Measurements from ENCODE around the gene LRMDA. TPM values are rescaled to one million over a fixed set of nuclear protein-coding genes. Genes with fewer than 3 reads are reported as not detected.

LRMDA gene
- polyA plus RNA-seq, 1 donor (not counting 4 experiments of a cell fraction or from before 2014, with no cell fraction given) = not detected

DNA sequence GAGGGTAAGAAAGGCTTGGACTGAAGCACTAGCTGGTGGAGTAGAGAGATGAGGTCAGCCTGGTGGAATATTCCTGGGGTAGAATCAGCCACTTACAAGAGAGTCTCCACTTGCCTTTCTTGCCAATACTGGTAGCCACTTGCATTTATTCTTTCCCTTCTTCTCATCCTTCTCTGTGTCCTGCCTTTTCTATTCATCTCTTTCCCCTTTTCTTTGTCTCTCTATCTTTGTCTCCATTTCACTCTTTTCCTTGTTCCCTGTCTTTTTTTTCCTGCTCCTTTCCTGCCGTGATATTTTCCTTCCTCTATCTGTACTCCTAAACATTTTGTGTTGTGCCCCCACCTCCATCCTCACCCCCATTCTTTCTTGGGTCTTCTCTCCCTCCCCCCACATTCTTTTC, 214.3 kb downstream of the LRMDA start:
- no peak for TF ChIP-seq EZH2 (IDR thresholded peaks at IDR 0.05; ENCODE audit: low read length)
- TF ChIP-seq, protein P1, sequence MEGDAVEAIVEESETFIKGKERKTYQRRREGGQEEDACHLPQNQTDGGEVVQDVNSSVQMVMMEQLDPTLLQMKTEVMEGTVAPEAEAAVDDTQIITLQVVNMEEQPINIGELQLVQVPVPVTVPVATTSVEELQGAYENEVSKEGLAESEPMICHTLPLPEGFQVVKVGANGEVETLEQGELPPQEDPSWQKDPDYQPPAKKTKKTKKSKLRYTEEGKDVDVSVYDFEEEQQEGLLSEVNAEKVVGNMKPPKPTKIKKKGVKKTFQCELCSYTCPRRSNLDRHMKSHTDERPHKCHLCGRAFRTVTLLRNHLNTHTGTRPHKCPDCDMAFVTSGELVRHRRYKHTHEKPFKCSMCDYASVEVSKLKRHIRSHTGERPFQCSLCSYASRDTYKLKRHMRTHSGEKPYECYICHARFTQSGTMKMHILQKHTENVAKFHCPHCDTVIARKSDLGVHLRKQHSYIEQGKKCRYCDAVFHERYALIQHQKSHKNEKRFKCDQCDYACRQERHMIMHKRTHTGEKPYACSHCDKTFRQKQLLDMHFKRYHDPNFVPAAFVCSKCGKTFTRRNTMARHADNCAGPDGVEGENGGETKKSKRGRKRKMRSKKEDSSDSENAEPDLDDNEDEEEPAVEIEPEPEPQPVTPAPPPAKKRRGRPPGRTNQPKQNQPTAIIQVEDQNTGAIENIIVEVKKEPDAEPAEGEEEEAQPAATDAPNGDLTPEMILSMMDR (optimal IDR thresholded peaks at IDR 0.05 in 1 of 3, IDR thresholded peaks at IDR 0.05 in 1 of 3, conservative IDR thresholded peaks at IDR 0.05 in 1 of 3; ENCODE audit: extremely low read depth in 1 of 3, insufficient read depth in 2 of 3, low read length in 3 of 3) = no peak
- H3K4me3 ChIP-seq (ENCODE audit: control insufficient read depth in 2 of 3, extremely low read depth in 1 of 3, insufficient read depth in 2 of 3, low read depth in 1 of 3, low read length in 3 of 3) = no peak overlapping the region
- H3K9me1 ChIP-seq (ENCODE audit: control insufficient read depth, extremely low read depth, insufficient read depth, low read length) = no peaks in the 10 kb centered on the region
- H3K27ac ChIP-seq (ENCODE audit: control insufficient read depth, insufficient read depth, low read length) = no peak overlapping the region
- no peaks in the 10 kb centered on the region for H3K9me3 ChIP-seq (ENCODE audit: control insufficient read depth, low read depth, low read length)
- H3K9ac ChIP-seq (ENCODE audit: control insufficient read depth, extremely low read depth, insufficient read depth, low read length) = no peak overlapping the region
- H3K27me3 ChIP-seq (ENCODE audit: control insufficient read depth, extremely low read depth, insufficient read depth, low read length) = peaks cover 24% of the 10 kb centered on the region
- no peaks in the 10 kb centered on the region for H3K36me3 ChIP-seq (ENCODE audit: control insufficient read depth in 2 of 2, extremely low read depth in 1 of 2, insufficient read depth in 2 of 2, low read length in 2 of 2)
- H2AFZ ChIP-seq (ENCODE audit: control insufficient read depth, low read length) = no peak overlapping the region
- FAIRE-seq (no peak), DNase-seq (ENCODE audit: low read depth, low spot score) (no peak)
- H3K4me1 ChIP-seq (ENCODE audit: control insufficient read depth, extremely low read depth, insufficient read depth, low read length) = no peaks in the 10 kb centered on the region
- no peaks in the 10 kb centered on the region for H4K20me1 ChIP-seq (ENCODE audit: control insufficient read depth, extremely low read depth, insufficient read depth, low read length)
- H3K4me2 ChIP-seq (ENCODE audit: control insufficient read depth, extremely low read depth, insufficient read depth, low read depth, low read length) = no peak overlapping the region
- dilution Hi-C loops (cut with MboI; ENCODE audit: extremely low pct_ligation_motif_present, low sequenced_read_pairs) = no loop called here
- no peaks in the 10 kb centered on the region for H3K79me2 ChIP-seq (ENCODE audit: control insufficient read depth, insufficient read depth, low read length)

DNA sequence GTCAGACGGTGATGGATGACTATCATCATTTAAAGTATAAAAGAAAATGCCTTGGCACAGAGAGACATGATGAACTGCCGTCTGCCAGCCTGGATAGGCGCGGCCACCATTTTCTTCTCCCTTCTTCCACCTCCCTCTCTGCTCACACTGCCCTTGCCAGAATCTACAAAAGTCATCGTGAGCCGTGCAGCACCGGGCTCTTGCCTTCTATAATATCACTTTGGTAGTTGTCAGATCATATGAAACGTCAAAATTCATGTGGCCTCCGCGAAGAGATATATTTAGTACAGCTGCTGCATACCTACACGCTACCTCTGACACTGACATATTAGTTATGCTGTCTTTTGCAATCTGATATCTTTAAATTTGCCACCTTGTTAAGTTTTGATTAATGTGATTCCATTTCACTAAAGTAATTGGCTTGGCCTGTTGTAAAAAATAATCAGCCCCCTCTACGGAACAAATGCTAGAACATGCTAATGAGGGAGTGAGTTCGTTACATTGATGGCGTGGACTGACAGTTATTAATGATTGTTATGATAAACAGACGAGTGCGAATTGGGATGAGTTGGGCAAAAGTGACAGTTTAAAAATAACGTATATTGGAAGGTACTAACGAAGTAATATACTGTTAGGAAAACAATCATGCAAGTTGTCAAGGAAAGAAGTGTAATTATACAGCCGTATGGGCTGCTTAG, 214.9 kb downstream of the LRMDA start:
- H3K79me2 ChIP-seq (ENCODE audit: control insufficient read depth, insufficient read depth, low read length) = no peaks in the 10 kb centered on the region
- no peak overlapping the region for H3K9ac ChIP-seq (ENCODE audit: control insufficient read depth, extremely low read depth, insufficient read depth, low read length)
- FAIRE-seq (no peak), DNase-seq (ENCODE audit: low read depth, low spot score) (no peak)
- no peak overlapping the region for H3K27ac ChIP-seq (ENCODE audit: control insufficient read depth, insufficient read depth, low read length)
- no peak overlapping the region for H3K4me2 ChIP-seq (ENCODE audit: control insufficient read depth, extremely low read depth, insufficient read depth, low read depth, low read length)
- no peaks in the 10 kb centered on the region for H3K9me3 ChIP-seq (ENCODE audit: control insufficient read depth, low read depth, low read length)
- H3K4me1 ChIP-seq (ENCODE audit: control insufficient read depth, extremely low read depth, insufficient read depth, low read length) = no peaks in the 10 kb centered on the region
- no peaks in the 10 kb centered on the region for H4K20me1 ChIP-seq (ENCODE audit: control insufficient read depth, extremely low read depth, insufficient read depth, low read length)
- dilution Hi-C loops (cut with MboI; ENCODE audit: extremely low pct_ligation_motif_present, low sequenced_read_pairs) = no loop called here
- H3K36me3 ChIP-seq (ENCODE audit: control insufficient read depth in 2 of 2, extremely low read depth in 1 of 2, insufficient read depth in 2 of 2, low read length in 2 of 2) = no peaks in the 10 kb centered on the region
- H3K9me1 ChIP-seq (ENCODE audit: control insufficient read depth, extremely low read depth, insufficient read depth, low read length) = no peaks in the 10 kb centered on the region
- no peak for TF ChIP-seq EZH2 (IDR thresholded peaks at IDR 0.05; ENCODE audit: low read length)
- TF ChIP-seq, protein P1 (optimal IDR thresholded peaks at IDR 0.05 in 1 of 3, IDR thresholded peaks at IDR 0.05 in 1 of 3, conservative IDR thresholded peaks at IDR 0.05 in 1 of 3; ENCODE audit: extremely low read depth in 1 of 3, insufficient read depth in 2 of 3, low read length in 3 of 3) = no peak
- no peak overlapping the region for H3K4me3 ChIP-seq (ENCODE audit: control insufficient read depth in 2 of 3, extremely low read depth in 1 of 3, insufficient read depth in 2 of 3, low read depth in 1 of 3, low read length in 3 of 3)
- H3K27me3 ChIP-seq (ENCODE audit: control insufficient read depth, extremely low read depth, insufficient read depth, low read length) = peaks cover 24% of the 10 kb centered on the region
- no peak overlapping the region for H2AFZ ChIP-seq (ENCODE audit: control insufficient read depth, low read length)

All from keratinocyte (primary cell).